Choroid plexus epithelial cell (primary cell): ENCODE data around the gene FHDC1.

Source experiments
- DNase-seq: peaks from one replicate; pipeline ENCODE4 v3.0.0-alpha.2; 2010; ENCODE audit warnings: low read depth
- H3K4me3 ChIP-seq: 2 replicates; pipeline ENCODE4 v1.5.1; 2011; ENCODE audit warnings: low read depth, mild to moderate bottlenecking, control low read depth, low read length, moderate library complexity
- TF ChIP-seq, protein P1 (sequence below): conservative IDR thresholded peaks from 2 replicates; pipeline ENCODE4 v1.5.1; 2011; ENCODE audit warnings: low read depth, mild to moderate bottlenecking, control low read depth, inconsistent platforms, low read length, moderate library complexity

The FHDC1 gene

DNA sequence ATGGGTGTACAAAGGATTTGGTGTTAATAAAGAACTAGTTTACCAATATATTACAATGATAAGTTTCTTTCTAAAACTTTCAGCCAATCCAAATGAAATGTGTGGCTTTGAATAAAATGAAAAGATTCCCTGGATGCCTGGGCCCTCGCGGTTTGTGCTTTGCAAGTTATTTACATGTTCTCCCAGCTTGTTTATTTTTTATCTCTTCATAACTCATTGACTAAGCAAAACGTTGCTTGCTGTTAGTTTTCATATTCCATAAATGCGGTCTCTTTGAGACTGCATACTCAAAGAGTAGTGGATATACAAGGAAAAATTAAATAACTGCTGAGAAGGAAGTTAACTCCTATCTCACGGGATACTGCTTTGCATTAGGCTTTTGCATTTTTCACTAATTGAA is 26.0 kb downstream of the FHDC1 start:
- TF ChIP-seq, protein P1, sequence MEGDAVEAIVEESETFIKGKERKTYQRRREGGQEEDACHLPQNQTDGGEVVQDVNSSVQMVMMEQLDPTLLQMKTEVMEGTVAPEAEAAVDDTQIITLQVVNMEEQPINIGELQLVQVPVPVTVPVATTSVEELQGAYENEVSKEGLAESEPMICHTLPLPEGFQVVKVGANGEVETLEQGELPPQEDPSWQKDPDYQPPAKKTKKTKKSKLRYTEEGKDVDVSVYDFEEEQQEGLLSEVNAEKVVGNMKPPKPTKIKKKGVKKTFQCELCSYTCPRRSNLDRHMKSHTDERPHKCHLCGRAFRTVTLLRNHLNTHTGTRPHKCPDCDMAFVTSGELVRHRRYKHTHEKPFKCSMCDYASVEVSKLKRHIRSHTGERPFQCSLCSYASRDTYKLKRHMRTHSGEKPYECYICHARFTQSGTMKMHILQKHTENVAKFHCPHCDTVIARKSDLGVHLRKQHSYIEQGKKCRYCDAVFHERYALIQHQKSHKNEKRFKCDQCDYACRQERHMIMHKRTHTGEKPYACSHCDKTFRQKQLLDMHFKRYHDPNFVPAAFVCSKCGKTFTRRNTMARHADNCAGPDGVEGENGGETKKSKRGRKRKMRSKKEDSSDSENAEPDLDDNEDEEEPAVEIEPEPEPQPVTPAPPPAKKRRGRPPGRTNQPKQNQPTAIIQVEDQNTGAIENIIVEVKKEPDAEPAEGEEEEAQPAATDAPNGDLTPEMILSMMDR, result no peak
- H3K4me3 ChIP-seq, result no peak overlapping the region
- DNase-seq, result no peak

DNA sequence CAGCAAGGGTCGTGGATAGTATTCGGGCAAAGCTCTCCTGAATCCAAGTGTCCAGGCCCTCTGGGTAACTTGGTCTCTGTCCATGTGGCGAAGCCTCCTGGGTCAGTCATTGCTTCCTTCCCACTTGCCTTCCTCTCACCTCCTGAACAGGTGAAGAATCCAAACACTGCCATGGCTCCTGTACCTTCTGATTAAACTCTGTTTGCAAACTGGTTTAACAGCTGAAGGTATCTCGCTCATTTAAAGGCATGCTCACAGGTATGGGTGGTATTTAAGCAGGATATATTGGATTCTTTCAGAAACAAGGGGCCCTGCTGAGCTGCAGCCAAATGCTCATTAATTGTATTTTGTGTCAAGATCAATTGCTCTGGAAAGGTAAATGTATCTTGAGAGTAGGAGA is 28.2 kb downstream of the FHDC1 start:
- TF ChIP-seq, protein P1, result no peak
- no peak for DNase-seq
- H3K4me3 ChIP-seq, result no peak overlapping the region

DNA sequence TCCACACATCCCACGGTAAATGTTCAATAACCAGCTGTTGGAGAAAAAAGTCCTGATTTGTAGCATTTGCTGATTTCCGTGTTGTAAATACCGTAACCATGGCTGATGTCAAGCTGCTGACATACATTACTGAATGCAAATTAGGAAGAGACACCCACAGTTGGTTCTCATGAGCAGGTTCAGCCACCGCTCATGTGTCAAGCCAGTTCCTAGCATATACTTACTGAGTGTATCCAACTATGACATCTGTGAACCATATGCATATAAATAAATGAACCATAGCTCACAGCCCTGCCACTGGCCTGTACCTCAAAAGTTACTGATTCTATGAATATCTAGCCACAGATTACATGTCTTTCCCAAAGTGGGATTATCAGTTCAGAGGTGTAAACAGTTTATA is 29.5 kb downstream of the FHDC1 start:
- TF ChIP-seq, protein P1, result no peak
- no peak overlapping the region for H3K4me3 ChIP-seq
- DNase-seq, result no peak

DNA sequence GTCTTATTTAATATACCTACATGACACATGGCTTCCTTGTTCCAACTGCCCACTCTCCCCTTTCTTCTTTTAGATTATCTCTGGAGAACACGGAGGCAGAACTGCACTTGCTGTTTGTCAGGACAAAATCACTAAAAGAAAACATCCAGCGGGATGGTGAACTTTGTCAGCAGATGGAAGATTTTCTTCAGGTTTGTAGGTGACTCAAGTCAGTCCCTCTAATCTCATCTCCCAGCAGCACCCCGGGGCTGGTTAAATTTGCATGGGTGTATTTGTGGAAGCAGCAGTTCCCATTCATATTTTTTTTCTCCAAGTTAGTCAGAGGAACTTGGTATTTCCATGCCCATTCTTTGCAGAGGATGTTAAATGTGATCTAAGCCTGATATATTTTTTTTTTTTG is 31.8 kb downstream of the FHDC1 start:
- no peak for DNase-seq
- TF ChIP-seq, protein P1, result no peak
- no peak overlapping the region for H3K4me3 ChIP-seq

DNA sequence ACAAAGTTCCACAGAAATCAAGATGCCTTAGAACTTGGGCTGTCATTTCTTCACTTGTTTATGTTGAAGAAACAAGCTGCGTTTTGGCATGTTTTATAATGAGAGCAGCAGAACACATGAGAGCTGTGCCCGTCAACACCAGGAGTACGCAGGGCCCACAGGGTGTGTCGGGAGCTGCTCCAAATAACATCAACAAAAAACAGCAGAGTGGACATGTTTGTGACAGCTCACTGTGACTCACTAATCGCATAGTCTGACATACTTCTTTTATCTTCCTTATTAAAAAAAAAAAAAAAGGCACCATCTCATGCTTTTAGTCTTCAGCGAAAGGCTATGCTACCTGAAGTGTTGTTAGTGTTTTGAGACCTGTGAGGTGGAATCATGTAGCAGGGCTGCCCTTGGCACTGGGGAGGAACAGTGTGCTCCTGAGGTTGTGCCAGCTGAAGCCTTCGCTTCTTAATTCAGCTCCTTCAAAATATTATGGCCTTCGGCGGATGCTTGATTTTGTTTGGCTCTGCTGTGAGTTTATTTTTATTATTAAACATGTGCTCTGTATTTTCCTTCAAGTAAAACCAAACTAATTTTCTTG is 32.8 kb downstream of the FHDC1 start:
- TF ChIP-seq, protein P1, result no peak
- H3K4me3 ChIP-seq, result no peak overlapping the region
- DNase-seq, result no peak

DNA sequence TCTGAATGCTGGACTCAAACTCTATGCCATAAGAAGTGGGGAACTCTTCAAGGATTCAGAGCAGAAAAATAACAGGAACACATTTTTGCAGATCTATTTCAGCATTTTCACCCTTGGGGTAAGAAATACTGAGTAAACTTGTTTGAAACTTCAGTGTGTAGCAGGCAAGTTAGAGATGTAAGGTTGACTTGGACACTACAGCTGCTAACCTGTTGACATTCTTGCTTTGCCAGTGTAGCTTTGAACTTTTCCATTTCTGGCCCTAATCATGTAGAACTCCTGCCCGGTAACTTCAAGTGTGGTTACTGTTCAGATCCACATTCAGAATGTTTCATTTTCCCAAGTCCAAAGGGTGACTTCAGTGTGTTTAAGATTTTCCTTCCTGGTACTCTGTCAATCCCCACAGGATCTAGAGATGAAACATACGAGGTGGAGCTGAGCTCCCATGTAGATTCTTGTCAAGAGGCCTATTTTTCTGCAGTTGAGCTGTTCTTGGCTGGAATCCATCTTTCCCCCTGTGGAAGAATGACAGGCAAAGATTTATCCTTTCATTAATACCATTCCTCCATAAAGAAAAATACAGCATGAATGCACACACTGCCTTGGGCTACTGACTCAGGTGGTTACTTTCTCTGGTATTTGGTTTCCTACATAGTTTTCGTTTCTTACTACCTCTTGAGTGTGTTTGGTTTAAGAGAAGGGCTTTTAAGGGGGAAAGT is 34.1 kb downstream of the FHDC1 start:
- TF ChIP-seq, protein P1, result no peak
- H3K4me3 ChIP-seq, result no peak overlapping the region
- peak; percentile 28 for DNase-seq

DNA sequence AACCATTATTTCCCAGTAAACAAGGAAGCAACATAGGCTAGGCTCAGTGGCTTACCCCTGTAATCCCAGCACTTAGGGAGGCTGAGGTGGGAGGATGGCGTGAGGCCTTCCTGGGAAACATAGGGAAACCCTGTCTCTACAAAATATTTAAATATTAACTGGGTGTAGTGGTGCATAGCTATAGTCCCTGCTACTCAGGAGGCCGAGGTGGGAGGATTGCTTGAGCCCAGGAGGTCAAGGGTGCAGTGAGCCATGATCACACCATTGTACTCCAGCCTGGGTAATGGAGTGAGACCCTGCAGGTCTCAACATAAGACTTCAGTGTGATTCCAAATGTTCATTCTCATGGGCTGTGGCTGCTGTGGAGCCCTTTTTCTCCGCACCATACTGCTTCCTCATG is 34.9 kb downstream of the FHDC1 start:
- DNase-seq, result no peak
- no peak overlapping the region for H3K4me3 ChIP-seq
- TF ChIP-seq, protein P1, result no peak
